ENCODE results near the gene KCNH5. TPM values are rescaled to one million over a fixed set of nuclear protein-coding genes. Genes with fewer than 3 reads are reported as not detected.

Gene KCNH5
- total RNA-seq, 1 experiment from 2014 or later: not detected

- Mint-ChIP-seq H3K9me3 (ENCODE audit: unreplicated experiment) (no peaks in the 10 kb centered on the region), H3K4me3 (ENCODE audit: unreplicated experiment) (no peak overlapping the region), H3K27me3 (ENCODE audit: insufficient read depth, unreplicated experiment) (no peaks in the 10 kb centered on the region), H3K27ac (ENCODE audit: low read depth, unreplicated experiment) (no peak overlapping the region), H3K36me3 (ENCODE audit: insufficient read depth, unreplicated experiment) (no peaks in the 10 kb centered on the region), H3K4me1 (ENCODE audit: insufficient read depth, unreplicated experiment) (no peaks in the 10 kb centered on the region)
- ChIA-PET POLR2A (no interaction called here), CTCF (no interaction called here)
- BruUV-seq (replicated peaks): no TSS peak
- DNase-seq (ENCODE audit: unreplicated experiment): no peak
- intact Hi-C loops (cut with micrococcal nuclease): no loop called here
- TF ChIP-seq, protein P1, sequence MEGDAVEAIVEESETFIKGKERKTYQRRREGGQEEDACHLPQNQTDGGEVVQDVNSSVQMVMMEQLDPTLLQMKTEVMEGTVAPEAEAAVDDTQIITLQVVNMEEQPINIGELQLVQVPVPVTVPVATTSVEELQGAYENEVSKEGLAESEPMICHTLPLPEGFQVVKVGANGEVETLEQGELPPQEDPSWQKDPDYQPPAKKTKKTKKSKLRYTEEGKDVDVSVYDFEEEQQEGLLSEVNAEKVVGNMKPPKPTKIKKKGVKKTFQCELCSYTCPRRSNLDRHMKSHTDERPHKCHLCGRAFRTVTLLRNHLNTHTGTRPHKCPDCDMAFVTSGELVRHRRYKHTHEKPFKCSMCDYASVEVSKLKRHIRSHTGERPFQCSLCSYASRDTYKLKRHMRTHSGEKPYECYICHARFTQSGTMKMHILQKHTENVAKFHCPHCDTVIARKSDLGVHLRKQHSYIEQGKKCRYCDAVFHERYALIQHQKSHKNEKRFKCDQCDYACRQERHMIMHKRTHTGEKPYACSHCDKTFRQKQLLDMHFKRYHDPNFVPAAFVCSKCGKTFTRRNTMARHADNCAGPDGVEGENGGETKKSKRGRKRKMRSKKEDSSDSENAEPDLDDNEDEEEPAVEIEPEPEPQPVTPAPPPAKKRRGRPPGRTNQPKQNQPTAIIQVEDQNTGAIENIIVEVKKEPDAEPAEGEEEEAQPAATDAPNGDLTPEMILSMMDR (IDR thresholded peaks at IDR 0.05; ENCODE audit: unreplicated experiment): no peak
Observed at GRCh38 chr14:62946221-62946620, 99.0 kb downstream of the KCNH5 start.

- Mint-ChIP-seq H3K4me1 (ENCODE audit: insufficient read depth, unreplicated experiment) (no peaks in the 10 kb centered on the region), H3K4me3 (ENCODE audit: unreplicated experiment) (no peak overlapping the region), H3K27ac (ENCODE audit: low read depth, unreplicated experiment) (no peak overlapping the region), H3K27me3 (ENCODE audit: insufficient read depth, unreplicated experiment) (no peaks in the 10 kb centered on the region), H3K36me3 (ENCODE audit: insufficient read depth, unreplicated experiment) (no peaks in the 10 kb centered on the region), H3K9me3 (ENCODE audit: unreplicated experiment) (no peaks in the 10 kb centered on the region)
- no peak for DNase-seq (ENCODE audit: unreplicated experiment)
- intact Hi-C loops (cut with micrococcal nuclease): no loop called here
- no TSS peak for BruUV-seq (replicated peaks)
- TF ChIP-seq, protein P1 (IDR thresholded peaks at IDR 0.05; ENCODE audit: unreplicated experiment): no peak
- POLR2A ChIA-PET: no interaction called here
- CTCF ChIA-PET: no interaction called here
Observed at GRCh38 chr14:62943202-62943601, 102.1 kb downstream of the KCNH5 start.

DNA sequence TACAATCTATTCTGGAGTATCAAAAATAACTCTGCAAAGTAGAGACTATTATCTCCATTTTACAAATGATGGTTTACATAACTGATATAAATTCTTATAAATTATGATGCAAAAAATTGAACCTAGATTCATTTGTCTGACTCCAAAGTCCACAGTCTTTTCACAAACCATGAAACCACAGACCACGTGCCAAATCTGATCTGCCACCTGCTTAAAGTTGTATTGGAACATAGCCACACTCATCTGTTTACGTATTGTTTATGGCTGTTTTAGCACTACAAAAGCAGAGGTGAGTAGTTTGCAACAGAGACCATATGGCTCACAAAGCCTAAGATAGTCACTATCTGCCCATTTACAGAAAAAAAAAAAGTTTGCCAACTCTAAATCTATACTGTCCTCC, 105.3 kb downstream of the KCNH5 start:
- no peak overlapping the region for H3K4me3 Mint-ChIP-seq (ENCODE audit: unreplicated experiment)
- TF ChIP-seq, protein P1 (IDR thresholded peaks at IDR 0.05; ENCODE audit: unreplicated experiment): no peak
- no peaks in the 10 kb centered on the region for H3K4me1 Mint-ChIP-seq (ENCODE audit: insufficient read depth, unreplicated experiment)
- intact Hi-C loops (cut with micrococcal nuclease): no loop called here
- ChIA-PET CTCF (interaction anchor here (0.5 to 0.9 kb wide), 2 partner anchors 38 to 154 kb away, joined by 3 read pairs; no protein-coding TSS in a partner anchor), POLR2A (no interaction called here)
- DNase-seq (ENCODE audit: unreplicated experiment): no peak
- no peaks in the 10 kb centered on the region for H3K9me3 Mint-ChIP-seq (ENCODE audit: unreplicated experiment)
- H3K27ac Mint-ChIP-seq (ENCODE audit: low read depth, unreplicated experiment): no peak overlapping the region
- no peaks in the 10 kb centered on the region for H3K27me3 Mint-ChIP-seq (ENCODE audit: insufficient read depth, unreplicated experiment)
- no TSS peak for BruUV-seq (replicated peaks)
- H3K36me3 Mint-ChIP-seq (ENCODE audit: insufficient read depth, unreplicated experiment): no peaks in the 10 kb centered on the region

- POLR2A ChIA-PET: interaction anchor here (0.8 kb wide), 1 partner anchor 28 kb away, joined by 4 read pairs; no protein-coding TSS in a partner anchor
- TF ChIP-seq, protein P1 (IDR thresholded peaks at IDR 0.05; ENCODE audit: unreplicated experiment): no peak
- DNase-seq (ENCODE audit: unreplicated experiment): no peak
- Mint-ChIP-seq H3K36me3 (ENCODE audit: insufficient read depth, unreplicated experiment) (no peaks in the 10 kb centered on the region), H3K27ac (ENCODE audit: low read depth, unreplicated experiment) (no peak overlapping the region), H3K4me1 (ENCODE audit: insufficient read depth, unreplicated experiment) (no peaks in the 10 kb centered on the region), H3K27me3 (ENCODE audit: insufficient read depth, unreplicated experiment) (no peaks in the 10 kb centered on the region), H3K9me3 (ENCODE audit: unreplicated experiment) (no peaks in the 10 kb centered on the region), H3K4me3 (ENCODE audit: unreplicated experiment) (no peak overlapping the region)
- intact Hi-C loops (cut with micrococcal nuclease): no loop called here
- BruUV-seq (replicated peaks): no TSS peak
- CTCF ChIA-PET: no interaction called here
Observed at GRCh38 chr14:62938778-62939177, 106.5 kb downstream of the KCNH5 start.
